GM18508 (cell line): Measurements from ENCODE around the gene F12.
A peak's percentile ranks its signal among the peaks of the same experiment; 100 is the strongest.
"Not testable (repeated sequence)": the region's sequence is repeated elsewhere in the genome, so short reads cannot be mapped to it uniquely, and the experiment has no call there.

Experiments
- ATAC-seq: cut with Tn5 transposase; IDR thresholded peaks from one replicate; pipeline ENCODE4 v1.9.1; 2021; ENCODE audit warnings: moderate number of reproducible peaks; ENCODE audit not compliant: insufficient read depth, unreplicated experiment

Gene F12

GRCh38 chr5:177420472-177420871, 11.1 kb upstream of the F12 start:
- not testable (repeated sequence) for ATAC-seq

GRCh38 chr5:177419046-177419445, 9.7 kb upstream of the F12 start:
- ATAC-seq = no peak

GRCh38 chr5:177417081-177417480, 7.7 kb upstream of the F12 start:
- not testable (repeated sequence) for ATAC-seq

GRCh38 chr5:177414481-177414880, 5.1 kb upstream of the F12 start:
- ATAC-seq = no peak

- ATAC-seq = peak; percentile 51
These were observed 3.4 kb upstream of the F12 start for GRCh38 chr5:177412603-177413233.

GRCh38 chr5:177410575-177410974, 1.2 kb upstream of the F12 start:
- no peak for ATAC-seq

- no peak for ATAC-seq
These were observed 3.6 kb downstream of the F12 start for GRCh38 chr5:177405805-177406204.

GRCh38 chr5:177405312-177405711, 4.1 kb downstream of the F12 start:
- no peak for ATAC-seq

- ATAC-seq = no peak
These were observed 4.7 kb downstream of the F12 start for GRCh38 chr5:177404641-177405179.

GRCh38 chr5:177403792-177404640, 5.3 kb downstream of the F12 start:
- no peak for ATAC-seq

GRCh38 chr5:177403102-177403791, 6.1 kb downstream of the F12 start:
- ATAC-seq = no peak

GRCh38 chr5:177402271-177403043, 6.9 kb downstream of the F12 start:
- ATAC-seq = no peak

- ATAC-seq = no peak
These were observed 9.1 kb downstream of the F12 start, which contains the start of gene PFN3 for GRCh38 chr5:177399997-177400868. TSS of gene PFN3 (minus strand) at chr5:177400661. CDS start at chr5:177400576, 85 bp downstream.

- ATAC-seq = no peak
These were observed 11.4 kb downstream of the F12 start for GRCh38 chr5:177397875-177398390.

- ATAC-seq = no peak
These were observed 12.6 kb downstream of the F12 start for GRCh38 chr5:177396807-177397206.

GRCh38 chr5:177396078-177396477, 13.3 kb downstream of the F12 start:
- ATAC-seq = no peak

GRCh38 chr5:177393990-177394389, 15.4 kb downstream of the F12 start:
- no peak for ATAC-seq

GRCh38 chr5:177393206-177393765, 16.1 kb downstream of the F12 start:
- ATAC-seq = no peak

- ATAC-seq = no peak
These were observed 16.6 kb downstream of the F12 start for GRCh38 chr5:177392765-177393164.
